CD4-positive, alpha-beta T cell treated with Interleukin-17A for 1 hour (primary cell): ENCODE results near the gene FRAT2.

Source experiments
- DNase-seq: peaks from one replicate; pipeline ENCODE4 v3.0.0-alpha.2; 2020

The FRAT2 gene, protein sequence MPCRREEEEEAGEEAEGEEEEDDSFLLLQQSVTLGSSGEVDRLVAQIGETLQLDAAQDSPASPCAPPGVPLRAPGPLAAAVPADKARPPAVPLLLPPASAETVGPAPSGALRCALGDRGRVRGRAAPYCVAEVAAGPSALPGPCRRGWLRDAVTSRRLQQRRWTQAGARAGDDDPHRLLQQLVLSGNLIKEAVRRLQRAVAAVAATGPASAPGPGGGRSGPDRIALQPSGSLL

DNA sequence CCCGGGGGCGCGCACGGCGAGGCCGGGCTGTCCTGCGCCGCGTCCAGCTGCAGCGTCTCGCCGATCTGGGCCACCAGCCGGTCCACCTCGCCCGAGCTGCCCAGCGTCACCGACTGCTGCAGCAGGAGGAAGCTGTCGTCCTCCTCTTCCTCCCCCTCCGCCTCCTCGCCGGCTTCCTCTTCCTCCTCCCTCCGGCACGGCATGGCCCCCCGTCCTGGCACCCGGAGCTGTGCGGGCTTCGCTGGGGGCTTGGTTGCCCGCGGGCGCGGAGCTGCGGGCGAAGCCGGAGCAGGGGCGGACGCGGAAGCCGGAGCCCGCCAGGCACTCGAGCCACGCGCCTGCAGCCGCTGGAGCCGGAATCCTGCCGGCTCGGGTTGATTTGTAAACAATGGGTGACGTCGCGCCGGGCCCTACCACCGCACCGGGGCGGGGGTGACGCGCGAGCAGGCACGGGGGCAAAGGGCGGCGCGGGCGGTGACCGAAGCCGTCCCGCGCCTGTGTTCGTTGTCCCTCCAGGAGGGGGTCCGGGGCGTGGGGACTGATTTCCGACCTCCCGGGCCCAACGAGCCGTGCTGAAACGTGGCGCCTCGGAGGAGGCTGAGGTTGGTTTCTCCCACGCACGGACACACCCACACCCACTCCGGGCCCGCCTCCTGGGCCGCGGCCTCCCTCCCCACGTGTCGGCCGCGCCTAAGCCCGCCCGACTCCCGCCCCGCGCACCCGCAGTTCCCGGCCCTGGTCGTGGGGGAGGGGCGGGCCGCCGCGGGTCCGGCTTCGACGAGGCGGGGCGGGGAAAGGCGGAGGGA, at the start of gene FRAT2:
Gene FRAT2, minus strand, starts transcription at position 360 of the 806 bp plus-strand sequence. Its CDS starts 157 bp downstream, at position 203.
- DNase-seq, result peak; percentile 90

DNA sequence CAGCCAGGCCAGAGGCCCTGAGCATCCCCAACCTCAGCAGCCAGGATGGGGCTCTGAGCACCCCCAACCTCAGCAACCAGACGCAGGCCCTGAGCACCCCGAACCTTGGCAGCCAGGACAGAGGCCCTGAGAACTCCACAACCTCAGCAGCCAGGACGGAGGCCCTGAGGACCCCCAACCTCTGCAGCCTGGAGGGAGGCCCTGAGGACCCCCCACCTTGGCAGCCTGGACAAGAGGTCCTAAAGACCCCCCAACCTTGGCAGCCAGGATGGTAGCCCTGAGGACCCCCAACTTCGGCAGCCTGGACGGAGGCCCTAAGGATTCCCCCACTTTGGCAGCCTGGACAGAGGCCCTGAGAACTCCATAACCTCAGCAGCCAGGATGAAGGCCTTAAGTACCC, 49.6 kb upstream of the FRAT2 start:
- no peak for DNase-seq

DNA sequence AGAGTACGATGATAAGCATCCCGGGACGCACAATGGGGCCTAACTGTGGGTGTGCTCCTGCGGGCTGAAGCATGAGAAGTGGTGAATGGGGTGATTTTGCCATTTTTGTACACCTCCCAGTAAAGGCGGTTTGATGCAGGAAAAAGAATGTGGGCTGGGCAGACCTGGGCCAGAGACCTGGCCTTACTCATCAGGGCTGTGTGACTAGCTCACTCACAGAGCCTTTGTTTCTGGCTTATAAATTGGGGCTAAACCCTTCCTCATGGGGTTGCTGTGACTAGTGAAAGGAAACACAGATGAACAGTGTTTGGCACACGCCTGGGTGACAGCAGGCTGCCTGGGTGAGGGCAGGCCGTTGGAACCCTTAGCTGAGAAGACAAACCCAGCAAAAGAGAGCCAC, 48.6 kb upstream of the FRAT2 start:
- DNase-seq, result no peak

DNA sequence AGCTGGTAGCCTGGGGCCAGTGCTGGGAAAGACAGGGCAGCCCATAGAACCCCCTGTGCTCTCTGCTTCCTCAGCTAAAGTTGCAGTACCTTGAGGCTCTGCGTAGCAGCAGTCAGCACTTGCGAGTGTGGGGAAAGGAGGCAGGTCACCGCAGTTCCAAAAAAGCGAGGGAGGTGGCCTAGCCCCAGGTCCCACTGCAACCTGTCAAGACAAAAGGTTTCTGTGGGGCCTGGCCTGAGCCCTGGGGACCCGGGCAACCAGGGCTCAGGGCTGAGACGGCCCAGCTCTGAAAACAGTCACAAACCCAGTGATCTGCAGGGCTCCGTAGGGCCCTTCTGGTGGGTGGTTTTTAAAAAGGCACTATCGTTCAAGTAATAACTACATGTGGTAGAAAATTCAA, 47.1 kb upstream of the FRAT2 start:
- DNase-seq, result no peak

DNA sequence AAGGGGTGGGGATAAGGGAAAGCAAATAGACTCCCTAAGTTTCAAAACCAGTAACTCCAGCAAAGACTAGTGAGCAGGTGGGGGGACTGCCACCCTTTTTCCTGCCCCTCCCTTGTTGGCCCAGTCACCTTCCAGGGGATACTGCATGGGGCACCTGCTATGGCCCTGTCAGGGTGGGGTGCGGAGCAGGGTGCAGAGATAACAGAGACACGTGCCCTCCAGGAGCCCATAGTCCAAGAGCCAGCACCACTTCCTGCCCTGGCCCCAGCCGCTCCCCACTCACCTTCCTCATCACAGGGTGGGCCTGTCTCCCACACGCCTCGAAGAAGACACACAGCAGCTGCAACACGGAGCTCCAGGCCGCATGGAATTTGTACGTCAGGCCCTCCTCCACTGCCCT, 46.0 kb upstream of the FRAT2 start:
- no peak for DNase-seq

DNA sequence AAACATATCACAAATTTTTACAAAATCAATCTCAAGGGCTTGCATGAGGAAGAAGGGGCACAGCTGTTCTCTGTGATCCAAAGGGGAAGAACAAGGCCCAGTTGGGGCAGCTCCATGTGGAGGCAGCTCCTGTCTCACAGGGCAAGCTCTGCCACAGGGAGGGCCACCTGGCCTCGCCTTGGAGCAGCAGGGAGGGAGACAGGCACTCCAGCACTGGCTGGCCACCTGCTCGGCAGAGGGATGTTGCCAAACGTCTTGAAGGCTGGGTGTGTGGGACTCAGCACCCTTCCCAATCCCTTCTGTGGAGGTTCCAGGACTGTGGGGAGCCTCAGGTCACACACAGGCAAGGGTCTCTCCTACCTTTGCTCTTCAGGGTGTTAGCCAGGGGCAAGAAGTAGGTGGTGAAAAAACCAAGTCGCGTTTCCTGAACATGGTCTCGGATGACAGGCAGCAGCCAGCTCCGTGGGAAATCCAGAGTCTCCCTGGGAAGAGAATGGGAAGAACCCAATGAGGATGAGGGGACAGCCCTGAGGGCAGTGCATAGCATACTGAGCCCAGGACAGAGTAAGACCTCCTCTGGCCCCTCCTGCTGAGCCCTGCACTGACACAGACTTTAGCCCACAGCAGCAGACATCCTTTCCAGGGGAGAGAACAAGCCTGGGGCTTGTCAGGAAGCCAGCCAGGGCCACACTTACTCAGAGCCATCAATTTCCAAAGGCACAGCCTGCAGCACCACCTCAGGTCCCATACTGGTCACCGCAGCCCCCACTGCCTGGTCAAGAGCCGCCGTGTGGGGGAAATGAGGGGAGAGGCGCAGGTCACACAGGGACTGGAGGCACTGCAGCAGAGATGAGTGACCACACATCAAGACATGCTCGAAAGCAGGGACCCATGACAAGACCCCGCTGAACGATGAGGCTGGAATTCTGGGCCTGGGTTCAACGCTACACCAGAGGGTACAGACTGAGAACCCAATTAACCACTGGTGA, 44.7 kb upstream of the FRAT2 start:
- no peak for DNase-seq

DNA sequence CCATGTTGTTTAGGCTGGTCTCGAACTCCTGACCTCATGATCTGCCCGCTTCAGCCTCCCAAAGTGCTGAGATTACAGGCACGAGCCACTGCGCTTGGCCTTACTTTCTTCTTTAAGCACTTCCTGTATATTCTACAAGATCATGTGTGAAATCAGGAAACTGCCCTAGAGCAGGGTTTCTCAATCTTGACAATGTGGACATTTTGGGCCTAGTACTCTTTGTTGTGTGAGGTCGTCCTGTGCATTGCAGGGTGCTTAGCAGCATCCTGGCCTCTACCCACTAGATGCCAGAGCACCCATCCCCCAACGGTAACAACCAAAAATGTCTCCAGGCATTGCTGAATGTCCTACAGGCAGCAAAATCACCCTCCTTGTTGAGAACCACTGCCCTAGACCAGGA, 41.9 kb upstream of the FRAT2 start:
- DNase-seq, result no peak

DNA sequence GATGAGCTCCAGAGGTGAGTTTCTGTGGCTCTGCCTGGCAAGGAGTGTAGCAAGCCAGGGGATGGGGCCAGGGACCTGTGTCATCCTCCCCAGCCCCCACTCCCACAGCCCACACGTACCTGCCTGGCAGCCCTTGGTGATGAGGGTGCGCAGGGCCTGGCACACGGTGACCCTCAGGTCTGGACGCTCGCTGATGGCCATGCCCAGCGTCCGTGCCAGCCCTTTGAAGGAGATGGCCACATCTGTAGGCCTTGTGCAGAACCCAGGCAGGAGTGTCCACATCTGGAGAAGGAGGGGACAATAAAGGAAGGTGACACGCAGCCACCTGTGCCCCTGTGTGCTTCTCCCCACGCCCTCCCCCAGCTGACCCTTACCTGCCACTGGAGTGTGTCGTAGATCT, 38.9 kb upstream of the FRAT2 start:
- no peak for DNase-seq

DNA sequence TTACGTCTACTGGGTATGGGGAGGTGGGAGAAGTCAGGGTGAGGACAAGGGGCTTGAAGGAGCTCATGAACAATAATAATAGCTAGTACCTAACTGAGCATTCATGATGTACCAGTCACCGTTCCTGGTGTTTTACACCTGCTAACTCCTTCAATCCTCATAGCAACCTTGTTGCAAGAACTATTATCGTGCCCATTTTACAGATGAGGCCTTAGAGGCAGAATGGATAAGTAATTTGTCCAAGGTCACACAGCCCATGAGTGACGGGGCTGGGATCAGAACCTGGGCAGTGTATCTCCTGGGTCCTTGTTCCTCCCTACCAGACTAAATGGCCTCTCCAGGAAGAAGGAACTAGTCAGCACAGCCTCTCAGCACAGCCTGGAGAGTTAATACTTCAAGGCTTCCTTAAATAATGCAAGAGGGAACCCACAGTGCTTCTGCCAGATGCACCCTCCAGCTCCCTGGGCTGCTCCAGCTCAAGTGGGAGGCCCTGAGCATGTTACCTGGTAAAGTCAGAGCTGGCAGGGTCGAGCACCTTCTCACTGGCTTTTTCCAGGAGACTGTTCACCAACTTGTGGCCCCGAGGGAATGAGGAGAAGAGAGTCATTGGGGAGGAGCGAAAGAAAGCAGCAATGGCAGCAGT, 37.8 kb upstream of the FRAT2 start:
- no peak for DNase-seq

DNA sequence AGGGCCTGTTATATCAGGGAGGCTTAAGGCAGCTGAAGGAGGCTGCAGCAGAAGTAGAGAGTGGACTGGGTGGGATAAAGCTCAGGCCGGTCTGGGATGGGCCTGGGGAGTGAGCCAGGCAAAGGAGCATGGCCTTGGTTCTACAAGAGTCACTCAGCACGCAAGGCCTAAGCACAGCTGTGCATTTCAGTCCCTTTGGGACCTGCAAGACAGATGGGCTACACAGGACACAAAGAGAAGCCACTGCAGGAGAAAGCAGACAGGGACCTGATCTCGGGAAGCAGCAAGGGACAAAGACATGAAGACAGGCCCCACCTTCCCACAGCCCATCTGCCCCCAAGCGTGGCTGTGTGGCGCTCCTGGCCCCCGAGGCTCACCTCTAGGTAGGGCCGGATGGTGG, 37.2 kb upstream of the FRAT2 start:
- no peak for DNase-seq

DNA sequence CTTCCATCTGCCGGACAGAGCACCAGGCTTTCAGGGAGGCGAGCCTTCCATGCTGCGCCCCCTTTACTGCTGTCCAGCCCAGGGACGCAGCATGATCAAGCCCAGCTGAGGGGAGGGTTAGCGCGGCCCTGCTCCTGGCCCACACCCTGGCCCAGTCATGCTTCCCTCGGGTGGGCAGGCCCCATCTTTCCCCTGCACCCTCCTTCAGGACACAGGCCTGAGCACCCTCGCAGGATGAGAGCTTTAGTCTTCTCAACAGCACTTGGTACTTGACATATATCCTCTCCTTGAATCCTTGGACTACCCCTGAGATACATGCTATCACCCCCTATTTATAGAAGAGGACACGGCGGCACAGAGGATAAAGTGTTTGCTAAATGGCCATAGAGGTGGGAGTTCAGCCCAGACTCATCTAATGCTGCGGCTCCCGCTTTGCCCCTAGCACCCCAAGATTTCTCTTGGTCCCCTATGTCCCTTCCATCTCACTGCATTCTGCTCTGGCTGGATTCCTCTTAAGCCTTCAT, 32.7 kb upstream of the FRAT2 start:
- DNase-seq, result no peak

DNA sequence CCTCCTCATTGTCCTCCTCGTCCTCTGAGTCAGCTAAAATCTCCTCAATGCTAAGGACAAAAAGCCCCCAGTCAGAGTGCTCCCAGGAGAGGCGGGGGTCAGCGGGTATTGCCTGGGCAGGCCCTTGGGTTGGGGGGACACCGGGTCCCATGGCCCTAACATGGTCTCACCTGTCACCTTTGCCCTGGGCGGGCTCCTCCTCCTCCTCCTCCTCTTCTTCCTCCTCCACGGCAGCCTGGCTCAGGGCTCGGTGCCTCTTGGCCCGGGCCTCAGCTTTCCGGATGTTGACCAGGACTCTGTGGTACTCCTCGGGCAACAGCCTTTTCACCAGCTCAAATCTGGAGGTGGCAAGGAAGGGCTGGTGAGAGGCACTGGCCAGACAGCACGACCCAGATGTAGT, 32.0 kb upstream of the FRAT2 start:
- DNase-seq, result no peak

DNA sequence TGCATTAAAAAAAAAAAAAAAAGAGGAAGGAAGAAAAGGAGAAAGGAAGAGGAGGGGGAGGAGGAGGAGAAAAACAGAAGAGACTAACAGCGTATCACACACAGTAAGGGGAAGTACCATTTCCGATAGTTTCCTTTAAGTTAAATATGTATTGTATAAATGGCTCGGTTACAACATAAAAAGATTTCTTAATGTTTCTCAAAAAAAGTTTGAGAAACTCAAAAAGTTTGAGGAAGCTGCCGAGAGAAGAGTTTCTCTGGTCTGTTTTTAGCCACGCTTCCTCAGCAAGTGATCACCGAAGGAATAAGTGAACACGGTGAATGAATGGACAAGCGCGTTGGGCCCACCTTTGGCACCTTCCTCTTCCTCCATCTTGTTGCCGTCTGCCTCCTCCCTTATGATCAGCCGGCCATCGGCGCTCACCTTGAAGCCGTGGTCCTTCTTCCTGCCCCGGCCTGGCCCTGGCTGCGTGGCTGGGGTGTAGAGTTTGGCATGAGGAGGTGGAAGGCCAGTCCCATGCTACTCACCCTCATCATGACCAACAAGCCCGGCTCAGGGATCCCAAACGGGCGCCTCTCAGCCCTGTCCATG, 31.3 kb upstream of the FRAT2 start:
- no peak for DNase-seq

DNA sequence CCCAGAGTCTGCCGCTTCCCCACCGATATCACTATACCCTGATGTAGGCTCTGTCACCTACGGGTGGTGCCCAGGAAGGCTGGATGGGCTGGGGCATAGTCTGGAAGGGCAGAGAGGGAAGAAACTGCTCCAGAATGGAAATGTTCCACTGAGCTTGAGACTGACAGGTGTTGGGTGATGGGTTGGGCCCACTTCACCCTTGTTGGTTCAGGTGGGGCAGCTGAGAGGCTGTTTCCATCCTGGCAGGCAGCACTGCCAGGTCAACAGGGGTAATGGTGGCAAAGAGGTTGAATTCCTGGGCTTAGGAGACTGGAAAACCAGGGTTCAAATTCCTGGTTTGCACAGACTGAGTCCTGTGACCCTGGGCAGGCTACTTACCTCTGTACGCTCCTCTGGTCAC, 28.5 kb upstream of the FRAT2 start:
- DNase-seq, result no peak

DNA sequence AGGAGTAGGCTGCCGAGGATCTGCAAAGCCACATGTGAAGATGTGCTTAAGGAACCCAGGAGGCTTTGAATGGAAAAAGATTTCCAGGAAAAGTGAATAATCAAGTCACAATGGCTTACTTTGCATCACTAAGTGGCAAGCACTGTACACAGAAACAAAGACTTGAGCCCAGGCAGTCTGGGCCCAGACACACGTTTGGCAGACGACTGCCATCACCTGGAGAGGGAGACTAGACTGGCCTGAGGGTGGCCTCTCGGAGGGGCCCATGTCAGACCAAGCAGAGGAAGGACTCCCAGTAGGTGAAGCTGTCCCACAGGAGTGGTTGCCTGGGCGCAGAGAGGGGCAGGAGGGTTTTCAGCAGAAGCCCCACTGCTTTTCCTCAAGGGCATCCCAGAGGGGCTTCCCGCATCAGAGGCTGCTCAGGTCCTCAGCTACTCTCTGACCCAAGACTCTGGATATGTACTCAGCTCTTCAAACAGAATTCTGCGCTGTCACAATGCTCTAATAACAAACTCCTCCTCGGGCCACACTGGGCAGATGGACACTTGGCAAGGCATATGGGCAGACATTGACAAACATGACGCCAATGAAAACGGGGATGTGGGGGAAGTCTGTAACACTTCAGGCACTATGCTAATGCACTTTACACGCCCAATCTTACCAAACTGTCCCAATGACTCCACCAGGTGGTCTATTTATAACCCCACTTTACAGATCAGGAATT, 27.9 kb upstream of the FRAT2 start:
- DNase-seq, result no peak

DNA sequence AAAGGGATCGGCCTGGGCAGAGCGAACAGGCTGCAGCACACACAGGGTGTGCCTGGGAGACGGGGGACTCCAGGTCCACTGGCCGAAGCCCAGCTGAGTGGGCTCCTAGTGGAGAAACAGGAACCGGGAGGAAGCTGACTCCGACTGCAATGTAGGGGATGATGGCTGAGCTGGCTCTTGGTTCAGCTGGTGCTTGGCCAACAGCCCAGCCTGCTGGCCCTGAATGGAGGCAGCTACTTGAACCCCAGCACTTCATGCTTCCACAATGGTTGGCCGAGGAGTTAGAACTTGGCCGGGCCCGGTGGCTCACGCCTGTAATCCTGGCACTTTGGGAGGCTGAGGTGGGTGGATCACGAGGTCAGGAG, 27.0 kb upstream of the FRAT2 start:
- DNase-seq, result no peak

DNA sequence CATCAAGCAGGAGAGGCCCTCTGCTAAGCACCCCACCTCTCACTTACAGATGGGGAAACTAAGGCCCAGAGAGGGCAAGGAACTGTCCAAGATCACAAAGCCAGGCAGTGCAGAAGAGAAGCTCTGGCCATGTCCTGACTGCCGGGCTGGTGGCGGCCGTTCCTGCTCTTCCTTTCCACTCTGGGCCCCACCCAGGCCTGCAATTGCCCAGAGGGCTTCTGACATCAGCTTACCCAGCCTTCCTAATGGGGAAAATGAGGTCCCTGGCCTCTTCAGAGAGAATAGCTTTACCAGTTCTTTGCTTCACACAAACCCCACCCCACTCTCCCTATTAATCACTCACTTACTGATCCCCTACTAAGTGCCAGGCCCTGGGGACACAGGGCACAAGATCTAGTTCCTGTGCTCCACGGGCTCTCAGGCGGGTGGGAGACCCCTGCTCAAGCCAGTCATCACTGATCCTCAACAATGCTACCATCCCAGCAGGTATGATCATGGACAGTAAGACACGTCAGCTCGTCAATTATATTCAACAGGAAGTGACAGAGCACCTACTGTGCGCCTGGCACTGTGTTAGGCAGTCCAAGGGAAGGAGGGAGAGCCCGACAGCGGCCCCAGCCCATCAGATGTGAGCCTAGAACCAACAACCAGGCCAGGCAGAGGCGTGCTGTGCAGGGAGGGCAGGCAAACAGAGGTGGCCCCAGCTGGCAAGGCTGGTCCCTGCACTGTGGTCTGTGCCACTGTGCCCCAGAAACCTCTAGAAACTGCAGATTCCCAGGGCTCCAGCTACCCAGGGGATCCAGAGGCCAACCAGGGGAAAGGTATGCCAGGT, 26.4 kb upstream of the FRAT2 start:
- no peak for DNase-seq

DNA sequence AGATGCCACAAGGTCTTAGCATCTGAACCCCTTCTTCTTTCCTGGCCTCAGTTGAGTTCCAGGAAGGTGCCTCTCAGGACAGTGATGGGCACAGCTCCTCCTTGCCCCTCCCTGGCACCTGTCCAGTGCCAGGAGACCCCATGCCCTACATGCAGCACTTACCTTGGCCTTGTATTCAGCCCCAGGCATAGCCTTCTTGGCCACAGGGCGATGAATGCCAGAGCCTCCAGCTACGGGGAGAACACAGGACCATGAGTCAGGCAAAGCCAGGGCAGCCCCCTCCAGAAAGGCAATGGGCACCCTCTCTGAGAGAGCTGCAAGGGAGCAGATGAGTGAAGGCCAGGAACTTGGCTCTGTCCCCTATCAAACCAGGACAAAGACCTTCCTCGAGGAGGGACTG, 24.3 kb upstream of the FRAT2 start:
- DNase-seq, result no peak

DNA sequence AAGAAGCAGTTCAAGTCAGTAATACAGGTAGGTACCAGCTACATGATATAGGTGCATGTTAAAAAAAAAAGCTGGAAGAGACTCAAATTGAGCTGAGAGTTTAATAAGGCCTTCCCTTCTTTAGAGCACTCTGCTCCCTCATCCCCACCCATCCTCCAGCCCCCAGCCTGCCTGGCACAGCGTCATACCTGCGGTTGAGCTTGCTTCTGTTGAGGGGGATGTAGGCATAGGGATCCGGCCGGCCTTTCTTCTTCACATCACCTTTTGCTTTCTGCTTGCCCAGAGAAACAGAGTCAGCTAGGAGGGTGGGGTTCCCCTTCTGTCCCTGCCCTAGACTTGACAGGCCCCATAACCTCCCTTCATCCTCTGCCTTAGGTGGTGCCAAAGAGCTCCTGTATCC, 23.8 kb upstream of the FRAT2 start:
- DNase-seq, result no peak

DNA sequence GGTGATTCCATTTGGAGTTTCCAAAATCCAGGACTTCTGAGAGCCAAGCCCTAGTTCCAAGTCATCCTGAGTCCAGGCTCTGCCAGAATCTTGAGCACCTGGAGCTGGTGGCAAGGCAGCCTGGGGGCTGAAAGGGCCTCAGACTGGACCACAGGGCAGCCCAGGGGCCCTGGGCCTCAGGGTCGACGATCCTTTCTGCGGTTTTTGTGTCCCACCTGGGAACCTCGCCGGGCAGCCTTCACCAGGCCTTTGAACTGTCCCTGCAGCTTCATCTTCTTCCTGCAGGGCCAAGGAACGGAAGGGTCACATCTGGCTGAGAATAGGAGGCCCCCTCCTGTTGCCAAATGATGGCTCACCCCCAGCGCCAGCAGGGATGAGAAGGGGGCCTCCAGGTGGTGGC, 22.4 kb upstream of the FRAT2 start:
- DNase-seq, result no peak
